ENCODE measurements around the gene RTN3. TPM values are rescaled to one million over a fixed set of nuclear protein-coding genes. Genes with fewer than 3 reads are reported as not detected.

The RTN3 gene
- total RNA-seq, 6 experiments from 2014 or later: 114 to 144 (median 133) TPM

- Mint-ChIP-seq H3K4me3 (no peak overlapping the region), H3K9me3 (no peaks in the 10 kb centered on the region)
These were observed 84.5 kb downstream of the RTN3 start for GRCh38 chr11:63765688-63766241.

GRCh38 chr11:63766531-63767235, 85.4 kb downstream of the RTN3 start:
- Mint-ChIP-seq H3K4me1 (ENCODE audit: low read depth) (peaks cover 29% of the 10 kb centered on the region), H3K27ac (peak overlapping the region; percentile 80), H3K9me3 (no peaks in the 10 kb centered on the region), H3K36me3 (ENCODE audit: low read depth) (no peaks in the 10 kb centered on the region), H3K27me3 (ENCODE audit: insufficient read depth) (no peaks in the 10 kb centered on the region; the same call in 1 of the 2 replicates), H3K4me3 (peak overlapping the region; percentile 92)
- DNase-seq: no peak
- no peak for TF ChIP-seq CTCF (IDR thresholded peaks at IDR 0.05)

More at GRCh38 chr11:63765688-63766241, 84.5 kb downstream of the RTN3 start:
- no peak for TF ChIP-seq CTCF (IDR thresholded peaks at IDR 0.05)
- DNase-seq: no peak
- Mint-ChIP-seq H3K4me1 (ENCODE audit: low read depth) (peaks cover 23% of the 10 kb centered on the region), H3K36me3 (ENCODE audit: low read depth) (no peaks in the 10 kb centered on the region), H3K27me3 (ENCODE audit: insufficient read depth) (no peaks in the 10 kb centered on the region; the same call in 1 of the 2 replicates), H3K27ac (no peak overlapping the region)

- Mint-ChIP-seq H3K9me3 (no peaks in the 10 kb centered on the region), H3K4me1 (ENCODE audit: low read depth) (peaks cover 34% of the 10 kb centered on the region), H3K27me3 (ENCODE audit: insufficient read depth) (peaks cover 2% of the 10 kb centered on the region; the same call in 1 of the 2 replicates), H3K27ac (peak overlapping the region; percentile 80), H3K4me3 (peak overlapping the region; percentile 92), H3K36me3 (ENCODE audit: low read depth) (no peaks in the 10 kb centered on the region)
- TF ChIP-seq CTCF (IDR thresholded peaks at IDR 0.05): no peak
- no peak for DNase-seq
These were observed 85.9 kb downstream of the RTN3 start for GRCh38 chr11:63767267-63767564.

GRCh38 chr11:63767565-63768236, 86.4 kb downstream of the RTN3 start:
- no peaks in the 10 kb centered on the region for H3K9me3 Mint-ChIP-seq
- peak; percentile 51 for DNase-seq
- no peaks in the 10 kb centered on the region for H3K36me3 Mint-ChIP-seq (ENCODE audit: low read depth)
- peaks cover 2% of the 10 kb centered on the region; the same call in 1 of the 2 replicates for H3K27me3 Mint-ChIP-seq (ENCODE audit: insufficient read depth)
- no peak for TF ChIP-seq CTCF (IDR thresholded peaks at IDR 0.05)
- H3K4me1 Mint-ChIP-seq (ENCODE audit: low read depth): peaks cover 38% of the 10 kb centered on the region
- peak overlapping the region; percentile 80 for H3K27ac Mint-ChIP-seq
- peak overlapping the region; percentile 92 for H3K4me3 Mint-ChIP-seq

- Mint-ChIP-seq H3K4me1 (ENCODE audit: low read depth) (peaks cover 38% of the 10 kb centered on the region), H3K27ac (peak within 1 kb of the TSS; percentile 80), H3K36me3 (ENCODE audit: low read depth) (no peaks in the 10 kb centered on the region), H3K4me3 (peak within 1 kb of the TSS; percentile 92), H3K27me3 (ENCODE audit: insufficient read depth) (peaks cover 2% of the 10 kb centered on the region; the same call in 1 of the 2 replicates), H3K9me3 (no peaks in the 10 kb centered on the region)
- TF ChIP-seq CTCF (IDR thresholded peaks at IDR 0.05): peak; percentile 76
- peak; percentile 41 for DNase-seq
These were observed 87.1 kb downstream of the RTN3 start, which contains the start of gene ZFTA for GRCh38 chr11:63768237-63769041. Gene ZFTA (minus strand): TSS chr11:63768775. CDS start chr11:63768622, 153 bp downstream.

Data from HFFc6 (cell line).